Choroid plexus epithelial cell (primary cell): Measurements from ENCODE around the gene C19orf81.

Source experiments
- DNase-seq: peaks from one replicate; pipeline ENCODE4 v3.0.0-alpha.2; 2010; ENCODE audit warnings: low read depth
- H3K4me3 ChIP-seq: 2 replicates; pipeline ENCODE4 v1.5.1; 2011; ENCODE audit warnings: low read depth, mild to moderate bottlenecking, control low read depth, low read length, moderate library complexity
- TF ChIP-seq, protein P1 (sequence below): conservative IDR thresholded peaks from 2 replicates; pipeline ENCODE4 v1.5.1; 2011; ENCODE audit warnings: low read depth, mild to moderate bottlenecking, control low read depth, inconsistent platforms, low read length, moderate library complexity

Gene C19orf81

DNA sequence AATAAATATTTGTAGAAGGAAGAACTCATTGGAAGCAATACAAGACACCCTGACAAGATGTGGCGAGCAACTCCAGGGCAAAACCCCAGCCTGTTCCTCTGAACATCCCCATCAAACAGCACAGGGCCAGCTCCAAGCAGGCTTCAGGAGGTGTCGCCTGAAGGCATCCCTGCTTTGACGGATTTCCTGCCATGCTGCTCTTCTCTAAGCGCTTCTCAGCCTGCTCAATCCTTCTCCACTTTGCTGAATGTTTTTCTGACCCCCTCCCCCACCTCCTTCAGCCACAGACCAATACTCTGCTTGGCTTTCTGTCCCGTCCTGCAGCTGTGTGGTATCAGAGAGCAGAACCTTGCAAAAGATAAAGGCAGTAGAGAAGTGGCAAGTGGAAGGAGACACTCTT lies 28.4 kb downstream of the C19orf81 start:
- TF ChIP-seq, protein P1, sequence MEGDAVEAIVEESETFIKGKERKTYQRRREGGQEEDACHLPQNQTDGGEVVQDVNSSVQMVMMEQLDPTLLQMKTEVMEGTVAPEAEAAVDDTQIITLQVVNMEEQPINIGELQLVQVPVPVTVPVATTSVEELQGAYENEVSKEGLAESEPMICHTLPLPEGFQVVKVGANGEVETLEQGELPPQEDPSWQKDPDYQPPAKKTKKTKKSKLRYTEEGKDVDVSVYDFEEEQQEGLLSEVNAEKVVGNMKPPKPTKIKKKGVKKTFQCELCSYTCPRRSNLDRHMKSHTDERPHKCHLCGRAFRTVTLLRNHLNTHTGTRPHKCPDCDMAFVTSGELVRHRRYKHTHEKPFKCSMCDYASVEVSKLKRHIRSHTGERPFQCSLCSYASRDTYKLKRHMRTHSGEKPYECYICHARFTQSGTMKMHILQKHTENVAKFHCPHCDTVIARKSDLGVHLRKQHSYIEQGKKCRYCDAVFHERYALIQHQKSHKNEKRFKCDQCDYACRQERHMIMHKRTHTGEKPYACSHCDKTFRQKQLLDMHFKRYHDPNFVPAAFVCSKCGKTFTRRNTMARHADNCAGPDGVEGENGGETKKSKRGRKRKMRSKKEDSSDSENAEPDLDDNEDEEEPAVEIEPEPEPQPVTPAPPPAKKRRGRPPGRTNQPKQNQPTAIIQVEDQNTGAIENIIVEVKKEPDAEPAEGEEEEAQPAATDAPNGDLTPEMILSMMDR, result no peak
- H3K4me3 ChIP-seq, result no peak overlapping the region
- DNase-seq, result no peak

DNA sequence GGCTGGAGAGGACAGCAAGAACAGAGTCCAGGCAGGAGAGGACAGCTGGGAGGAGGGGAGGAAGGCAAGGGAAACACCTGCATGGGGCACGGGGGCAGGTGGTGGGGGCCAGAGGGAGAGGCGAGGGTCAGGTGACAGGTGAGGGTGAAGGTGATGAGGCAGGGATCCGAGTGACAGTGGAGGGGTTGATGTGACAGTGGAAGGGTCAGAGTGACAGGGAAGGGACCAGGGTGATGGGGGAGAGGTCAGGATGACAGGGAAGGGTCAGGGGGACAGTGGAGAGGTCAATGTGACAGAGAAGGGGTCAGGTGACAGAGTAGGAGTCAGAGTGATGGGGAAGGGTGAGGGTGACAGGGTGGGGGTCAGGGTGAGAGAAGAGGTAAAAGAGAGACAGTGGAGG lies 29.1 kb downstream of the C19orf81 start:
- no peak overlapping the region for H3K4me3 ChIP-seq
- TF ChIP-seq, protein P1, result no peak
- DNase-seq, result no peak

DNA sequence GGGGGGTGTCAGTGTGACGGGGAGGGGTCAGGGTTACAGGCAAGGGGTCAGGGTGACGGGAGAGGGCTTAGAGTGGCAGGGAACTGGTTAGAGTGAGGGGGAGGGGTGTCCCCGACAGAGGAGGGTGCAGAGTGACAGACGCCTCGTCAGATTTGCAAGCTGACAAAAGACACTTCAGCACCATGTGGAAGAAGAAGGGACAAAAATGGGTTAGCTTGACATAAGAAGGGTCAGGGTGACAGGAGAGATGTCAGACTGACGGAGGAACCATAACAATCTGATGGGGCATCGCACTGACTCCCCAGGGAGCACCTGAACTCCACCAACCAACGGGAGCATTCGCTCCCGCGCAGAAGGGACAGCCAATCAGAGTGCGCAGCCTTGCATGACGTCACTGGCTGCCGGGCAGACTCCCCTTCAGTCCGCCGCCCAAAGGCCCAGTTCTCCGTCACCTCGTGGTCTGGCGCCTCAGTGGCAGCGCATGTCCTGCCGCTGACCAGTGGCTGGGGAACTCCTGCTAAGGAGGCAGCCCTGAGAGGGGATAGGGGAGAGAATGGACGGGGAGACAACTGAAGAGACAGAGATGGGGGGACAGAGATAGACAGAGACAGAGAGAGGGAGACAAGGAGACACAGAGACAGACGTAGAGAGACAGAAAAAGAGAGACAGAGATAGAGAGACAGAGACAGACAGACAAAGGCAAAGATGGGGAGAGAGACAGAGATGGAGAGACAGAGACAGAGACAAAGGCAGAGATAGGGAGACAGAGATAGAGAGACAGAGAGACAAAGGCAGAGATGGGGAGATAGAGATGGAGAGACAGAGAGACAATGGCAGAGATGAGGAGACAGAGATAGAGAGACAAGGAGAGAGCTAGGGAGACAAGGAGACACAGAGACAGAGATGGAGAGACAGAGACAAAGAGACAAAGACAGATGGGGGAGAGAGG lies 30.2 kb downstream of the C19orf81 start:
- peak; percentile 64 for DNase-seq
- H3K4me3 ChIP-seq, result no peak overlapping the region
- TF ChIP-seq, protein P1, result no peak

DNA sequence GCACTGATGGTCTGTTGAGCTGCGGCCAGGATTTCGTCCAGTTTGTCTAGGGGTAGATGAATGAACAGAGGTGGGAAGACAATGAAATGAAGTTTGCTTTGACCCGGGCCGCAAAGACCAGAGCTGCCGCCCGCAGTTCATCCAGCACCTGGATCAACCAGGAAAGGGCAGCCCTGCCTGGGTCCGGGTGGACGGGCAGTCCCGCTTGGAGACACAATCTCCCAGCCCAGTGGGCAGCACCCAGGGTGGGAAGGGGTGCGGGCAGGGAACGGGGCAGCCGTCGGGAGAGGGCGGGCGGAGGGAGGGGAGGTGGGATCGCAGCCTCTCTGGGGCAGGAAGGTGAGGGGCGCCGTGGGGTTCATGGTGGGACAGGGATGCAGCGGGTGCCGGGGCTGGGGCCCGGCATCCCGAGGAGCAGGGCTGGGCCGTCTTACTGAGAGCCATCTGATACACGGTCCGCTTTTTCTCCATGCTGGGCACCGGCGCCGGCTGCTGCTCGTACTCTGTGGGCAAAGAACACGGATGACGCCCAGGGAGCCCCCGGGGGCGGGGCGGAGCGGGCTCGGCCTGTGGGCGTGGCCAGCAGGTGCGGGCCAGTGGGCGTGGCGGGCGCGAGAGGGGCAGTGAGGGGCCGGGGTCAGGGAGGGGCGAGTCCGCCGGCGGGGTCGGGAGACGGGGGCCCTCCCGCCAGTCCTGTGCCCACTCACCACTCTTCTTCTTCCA lies 37.2 kb downstream of the C19orf81 start:
- TF ChIP-seq, protein P1, result no peak
- DNase-seq, result no peak
- no peak overlapping the region for H3K4me3 ChIP-seq

DNA sequence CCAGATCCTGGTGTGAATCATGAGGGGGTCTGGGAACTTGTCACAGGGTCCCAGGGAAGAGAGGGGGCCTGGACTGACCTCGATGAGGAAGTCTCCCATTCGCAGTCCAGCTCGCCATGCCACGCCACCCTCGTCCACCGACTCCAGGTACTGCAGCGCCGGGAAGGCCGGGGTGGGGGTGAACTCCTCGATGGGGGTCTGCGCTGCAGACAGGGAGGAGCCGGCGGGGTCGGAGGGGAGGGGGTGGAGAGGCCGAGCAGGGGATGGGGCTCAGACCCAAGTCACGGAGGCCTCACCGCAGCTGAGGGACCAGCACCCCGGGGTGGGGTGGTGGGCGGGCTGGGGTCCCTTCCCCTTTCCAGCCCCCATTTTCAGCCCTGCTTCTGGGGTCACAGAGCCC lies 39.5 kb downstream of the C19orf81 start:
- no peak for DNase-seq
- TF ChIP-seq, protein P1, result no peak

DNA sequence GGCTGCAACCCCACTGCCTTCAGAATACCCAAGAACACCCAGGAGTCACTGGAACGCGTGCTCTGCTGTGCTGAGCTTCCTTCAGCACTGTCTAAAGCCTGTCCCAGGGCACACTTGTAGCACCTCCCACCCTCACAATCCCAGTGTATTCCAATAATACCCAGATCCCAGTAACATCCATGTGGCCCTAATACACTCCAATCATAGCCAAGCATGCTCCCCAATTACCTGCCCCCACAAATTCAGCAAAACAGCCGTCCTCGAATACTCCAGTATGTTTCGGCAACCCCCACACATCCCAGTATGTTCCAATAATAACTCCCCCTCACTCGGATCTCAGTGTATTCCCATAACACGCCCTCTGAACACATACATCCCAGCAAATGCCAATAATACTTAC lies 41.2 kb downstream of the C19orf81 start:
- H3K4me3 ChIP-seq, result no peak overlapping the region
- TF ChIP-seq, protein P1, result no peak
- no peak for DNase-seq

More for the DNA sequence above, 39.5 kb downstream of the C19orf81 start:
- H3K4me3 ChIP-seq, result no peak overlapping the region
